GM12865 (cell line): ENCODE results near the gene NR1I3.

Experiments
- DNase-seq: peaks from one replicate; pipeline ENCODE4 v3.0.0; 2010; ENCODE audit warnings: low read depth
- H3K4me3 ChIP-seq: 2 replicates; pipeline ENCODE4 v1.5.1; 2011; ENCODE audit warnings: mild to moderate bottlenecking, low read depth, low read length, control low read depth
- TF ChIP-seq, protein P1 (sequence below): IDR thresholded peaks from 2 replicates; pipeline ENCODE4 v1.5.1; 2011; ENCODE audit warnings: low read length, control low read depth, low read depth, inconsistent platforms; ENCODE audit not compliant: insufficient read depth; ENCODE audit errors: missing control alignments

NR1I3 gene, protein sequence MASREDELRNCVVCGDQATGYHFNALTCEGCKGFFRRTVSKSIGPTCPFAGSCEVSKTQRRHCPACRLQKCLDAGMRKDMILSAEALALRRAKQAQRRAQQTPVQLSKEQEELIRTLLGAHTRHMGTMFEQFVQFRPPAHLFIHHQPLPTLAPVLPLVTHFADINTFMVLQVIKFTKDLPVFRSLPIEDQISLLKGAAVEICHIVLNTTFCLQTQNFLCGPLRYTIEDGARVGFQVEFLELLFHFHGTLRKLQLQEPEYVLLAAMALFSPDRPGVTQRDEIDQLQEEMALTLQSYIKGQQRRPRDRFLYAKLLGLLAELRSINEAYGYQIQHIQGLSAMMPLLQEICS

DNA sequence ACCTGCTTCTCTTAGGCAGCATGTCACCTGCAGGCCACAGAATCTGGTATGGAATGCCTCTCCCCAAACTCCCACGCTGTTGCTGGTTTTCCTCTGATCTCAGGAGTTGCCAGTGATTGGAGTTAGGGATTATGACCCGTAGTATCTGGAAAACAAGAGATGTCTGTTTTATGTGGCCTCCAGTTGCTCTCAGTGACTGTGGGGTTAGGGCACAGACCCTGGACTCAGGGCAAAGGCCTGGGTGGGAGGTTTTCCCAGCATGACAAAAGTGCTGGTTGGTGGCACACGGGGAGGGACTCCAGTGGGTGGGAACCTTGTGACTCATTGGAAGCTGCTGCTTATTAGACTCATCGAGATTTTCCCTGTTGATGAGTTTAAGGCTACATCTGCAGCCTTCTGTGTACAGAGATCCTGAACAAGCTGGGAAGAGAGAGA, at the start of gene NR1I3:
TSS of gene NR1I3 (minus strand) at position 165 of the 435 bp plus-strand sequence. CDS start 1,638 bp downstream, outside the sequence.
- no peak for DNase-seq
- no peak within 1 kb of the TSS for H3K4me3 ChIP-seq
- TF ChIP-seq, protein P1, sequence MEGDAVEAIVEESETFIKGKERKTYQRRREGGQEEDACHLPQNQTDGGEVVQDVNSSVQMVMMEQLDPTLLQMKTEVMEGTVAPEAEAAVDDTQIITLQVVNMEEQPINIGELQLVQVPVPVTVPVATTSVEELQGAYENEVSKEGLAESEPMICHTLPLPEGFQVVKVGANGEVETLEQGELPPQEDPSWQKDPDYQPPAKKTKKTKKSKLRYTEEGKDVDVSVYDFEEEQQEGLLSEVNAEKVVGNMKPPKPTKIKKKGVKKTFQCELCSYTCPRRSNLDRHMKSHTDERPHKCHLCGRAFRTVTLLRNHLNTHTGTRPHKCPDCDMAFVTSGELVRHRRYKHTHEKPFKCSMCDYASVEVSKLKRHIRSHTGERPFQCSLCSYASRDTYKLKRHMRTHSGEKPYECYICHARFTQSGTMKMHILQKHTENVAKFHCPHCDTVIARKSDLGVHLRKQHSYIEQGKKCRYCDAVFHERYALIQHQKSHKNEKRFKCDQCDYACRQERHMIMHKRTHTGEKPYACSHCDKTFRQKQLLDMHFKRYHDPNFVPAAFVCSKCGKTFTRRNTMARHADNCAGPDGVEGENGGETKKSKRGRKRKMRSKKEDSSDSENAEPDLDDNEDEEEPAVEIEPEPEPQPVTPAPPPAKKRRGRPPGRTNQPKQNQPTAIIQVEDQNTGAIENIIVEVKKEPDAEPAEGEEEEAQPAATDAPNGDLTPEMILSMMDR: no peak

DNA sequence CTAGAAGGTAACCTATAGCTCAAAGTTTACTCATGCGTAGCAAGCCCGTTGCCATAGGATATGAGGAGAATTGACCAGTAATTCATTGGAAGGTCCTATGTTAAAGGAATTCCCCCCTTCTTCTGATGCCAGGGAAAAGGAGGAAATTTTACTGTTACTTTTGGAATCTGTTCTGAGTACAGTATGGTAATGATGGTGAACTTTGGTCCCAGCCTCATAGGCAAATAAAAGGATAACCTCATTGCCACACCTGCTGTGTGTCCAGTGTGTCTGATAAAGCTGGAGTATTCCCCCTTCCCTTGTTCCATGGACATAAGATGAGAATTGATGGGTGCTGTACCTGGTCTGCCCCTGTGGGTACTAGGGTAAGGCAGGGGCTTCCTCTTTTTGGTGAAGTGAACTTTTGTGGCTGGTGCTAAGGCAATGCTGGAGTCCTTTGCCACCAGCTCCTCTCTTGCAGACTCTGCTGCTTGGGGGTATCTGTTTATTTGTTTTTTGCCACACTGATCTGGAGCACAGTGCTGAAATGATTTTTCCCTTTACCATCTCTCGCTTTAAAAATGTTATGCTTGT, 49.6 kb upstream of the NR1I3 start:
- DNase-seq: no peak
- TF ChIP-seq, protein P1: no peak

DNA sequence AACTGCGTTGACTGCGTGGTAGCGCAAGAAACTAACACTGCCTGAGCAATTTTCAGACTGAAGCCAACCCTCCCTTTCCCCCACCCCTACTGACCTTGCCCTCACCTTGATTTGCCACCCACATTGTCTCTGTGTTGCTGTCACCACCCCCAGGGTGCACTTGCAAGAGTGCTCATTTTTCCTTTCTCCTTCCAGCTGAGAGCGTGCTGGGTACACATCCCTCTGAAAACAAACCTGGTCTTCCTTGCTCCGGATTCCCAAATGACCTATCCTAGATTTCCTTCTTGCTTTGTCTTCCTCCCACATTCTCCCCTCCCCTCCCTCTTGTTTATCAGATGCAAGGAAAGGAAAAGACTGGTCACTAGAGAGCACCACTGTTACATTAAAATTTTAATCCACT, 47.5 kb upstream of the NR1I3 start:
- no peak for DNase-seq
- TF ChIP-seq, protein P1: no peak
- no peak overlapping the region for H3K4me3 ChIP-seq

More for the DNA sequence above, 49.6 kb upstream of the NR1I3 start:
- H3K4me3 ChIP-seq: no peak overlapping the region

DNA sequence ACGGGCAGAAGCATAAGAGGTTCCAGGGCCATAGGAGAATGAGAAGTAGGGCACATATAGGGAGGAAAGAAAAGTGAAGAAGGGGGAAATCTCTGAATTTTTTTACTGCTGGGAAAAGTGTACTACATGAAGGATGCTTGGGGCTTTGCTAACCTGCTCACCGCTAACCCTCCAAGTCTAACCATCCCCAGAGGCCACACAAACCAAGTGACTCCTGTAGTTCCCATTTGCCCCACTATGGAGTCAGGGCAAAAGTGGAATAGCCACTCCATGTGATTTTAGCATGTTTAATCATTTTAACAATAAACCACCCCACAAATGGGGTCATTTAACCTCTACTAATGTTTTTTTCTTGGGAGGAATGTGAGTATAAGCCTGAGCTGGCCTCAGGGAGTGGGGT, 47.1 kb upstream of the NR1I3 start:
- TF ChIP-seq, protein P1: no peak
- DNase-seq: no peak
- no peak overlapping the region for H3K4me3 ChIP-seq

DNA sequence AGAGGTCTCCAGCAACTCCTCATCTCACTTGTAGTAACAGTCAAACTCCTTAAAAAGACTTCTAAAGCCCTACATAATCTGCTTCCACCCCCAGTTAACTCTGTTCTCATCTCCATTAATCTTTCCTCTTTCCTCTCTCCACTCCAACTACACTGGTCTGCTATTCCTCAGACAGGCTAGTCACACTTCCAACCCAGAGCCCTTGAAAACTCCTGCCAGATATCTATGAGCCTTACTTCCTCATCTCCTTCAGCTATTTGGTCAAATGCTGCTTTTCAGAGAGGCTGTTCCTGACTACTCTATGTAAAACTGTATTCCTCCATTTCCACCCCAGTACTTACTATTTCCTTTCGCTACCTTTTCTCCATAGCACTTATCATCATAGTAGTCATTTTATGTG, 45.0 kb upstream of the NR1I3 start:
- DNase-seq: no peak
- TF ChIP-seq, protein P1: no peak
- no peak overlapping the region for H3K4me3 ChIP-seq

DNA sequence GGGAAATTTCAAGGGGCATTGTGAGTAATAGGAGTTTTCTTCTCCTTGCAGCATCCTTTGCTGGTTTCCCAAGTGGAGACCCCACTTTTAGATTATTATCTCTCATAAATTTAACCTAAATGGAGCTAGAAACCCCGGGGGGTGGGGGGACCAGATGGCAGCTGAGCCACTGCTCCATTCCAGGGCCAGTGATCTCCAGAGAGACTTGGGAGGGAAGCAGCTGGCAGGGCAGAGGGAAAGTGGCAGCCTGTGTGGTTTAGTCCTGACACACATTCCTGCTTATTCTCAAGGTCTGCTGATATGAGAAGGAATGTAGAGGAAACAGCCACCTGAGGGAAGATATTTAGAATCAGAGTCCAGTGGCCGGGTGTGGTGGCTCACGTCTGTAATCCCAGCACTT, 36.9 kb upstream of the NR1I3 start:
- no peak overlapping the region for H3K4me3 ChIP-seq
- TF ChIP-seq, protein P1: no peak
- no peak for DNase-seq
